Upper lobe of right lung (tissue), 1 donor: ENCODE data around the gene TRAF4. TPM values are rescaled to one million over a fixed set of nuclear protein-coding genes. Genes with fewer than 3 reads are reported as not detected.

Experiments
- ATAC-seq: fragments of 200-7000 bp; cut with Tn5 transposase; one replicate; pipeline ENCODE4 v1.9.1; 2020; ENCODE audit warnings: mild to moderate bottlenecking, moderate library complexity
- DNase-seq: peaks from one replicate; pipeline ENCODE4 v3.0.0-alpha.2; 2020
- H3K27ac ChIP-seq: fragments of 200-600 bp; one replicate; pipeline ENCODE4 v1.8.0; 2022
- H3K27me3 ChIP-seq: fragments of 200-600 bp; one replicate; pipeline ENCODE4 v1.8.0; 2022; ENCODE audit warnings: mild to moderate bottlenecking
- H3K36me3 ChIP-seq: fragments of 200-600 bp; one replicate; pipeline ENCODE4 v1.8.0; 2022
- H3K4me1 ChIP-seq: fragments of 200-600 bp; one replicate; pipeline ENCODE4 v1.8.0; 2022
- H3K4me3 ChIP-seq: fragments of 200-600 bp; one replicate; pipeline ENCODE4 v1.8.0; 2022; ENCODE audit warnings: mild to moderate bottlenecking
- H3K9me3 ChIP-seq: fragments of 200-600 bp; one replicate; pipeline ENCODE4 v1.8.0; 2022
- CTCF ChIP-seq: fragments of 200-600 bp; IDR thresholded peaks from one replicate; pipeline ENCODE4 v1.8.0; 2022; ENCODE audit warnings: antibody characterized with exemption
- intact Hi-C: fragments of 100-400 bp; cut with DNase I; formaldehyde crosslinking; loops from one replicate; pipeline ENCODE4 v1.11.0; 2022
- total RNA-seq: library from RNA; stranded (reverse); fragmentation: NEBNext Ultra II Directional; extraction: Animal tissue kit (Norgen Biotek cat#: 25700); gene quantifications from one replicate; pipeline ENCODE4 v1.2.1, GENCODE V29; 2021
- donor health status: DM: no; HTN: yes; CAD: no; lungs with severe emphysema.

TRAF4 gene
- total RNA-seq, 1 donor from 2014 or later = 65.9 TPM

GRCh38 chr17:28712705-28713415, 31.0 kb upstream of the TRAF4 start:
- DNase-seq (no peak), ATAC-seq (no peak)
- Histone ChIP-seq H3K27me3 (no peaks in the 10 kb centered on the region), H3K4me1 (peaks cover 16% of the 10 kb centered on the region), H3K36me3 (peaks cover 16% of the 10 kb centered on the region), H3K4me3 (no peak overlapping the region), H3K9me3 (no peaks in the 10 kb centered on the region), H3K27ac (no peak overlapping the region)
- intact Hi-C loops = no loop called here
- no peak for TF ChIP-seq CTCF

GRCh38 chr17:28714281-28714680, 29.5 kb upstream of the TRAF4 start:
- Histone ChIP-seq H3K9me3 (no peaks in the 10 kb centered on the region), H3K4me1 (peaks cover 26% of the 10 kb centered on the region), H3K27me3 (no peaks in the 10 kb centered on the region), H3K4me3 (no peak overlapping the region), H3K27ac (no peak overlapping the region), H3K36me3 (peaks cover 16% of the 10 kb centered on the region)
- intact Hi-C loops = no loop called here
- ATAC-seq (no peak), DNase-seq (no peak)
- no peak for TF ChIP-seq CTCF

GRCh38 chr17:28715217-28715616, 28.6 kb upstream of the TRAF4 start:
- H3K27ac ChIP-seq = no peak overlapping the region
- H3K27me3 ChIP-seq = no peaks in the 10 kb centered on the region
- no peak for TF ChIP-seq CTCF
- intact Hi-C loops = no loop called here
- peaks cover 16% of the 10 kb centered on the region for H3K36me3 ChIP-seq
- H3K4me3 ChIP-seq = no peak overlapping the region
- DNase-seq (no peak), ATAC-seq (no peak)
- H3K4me1 ChIP-seq = peaks cover 23% of the 10 kb centered on the region
- H3K9me3 ChIP-seq = no peaks in the 10 kb centered on the region

- intact Hi-C loops = no loop called here
- ATAC-seq (peak; percentile 1), DNase-seq (peak; percentile 80)
- peaks cover 29% of the 10 kb centered on the region for H3K36me3 ChIP-seq
- H3K27me3 ChIP-seq = no peaks in the 10 kb centered on the region
- TF ChIP-seq CTCF = no peak
- no peaks in the 10 kb centered on the region for H3K9me3 ChIP-seq
- H3K4me3 ChIP-seq = peak overlapping the region; percentile 86
- peaks cover 36% of the 10 kb centered on the region for H3K4me1 ChIP-seq
- H3K27ac ChIP-seq = peak overlapping the region; percentile 86
Observed at GRCh38 chr17:28716740-28717577, 26.9 kb upstream of the TRAF4 start.

GRCh38 chr17:28717578-28718332, 26.1 kb upstream of the TRAF4 start, which contains the start of gene RAB34:
Gene RAB34 (minus strand): TSS chr17:28717868. CDS start chr17:28717266, 602 bp downstream.
- intact Hi-C loops = no loop called here
- peaks cover 44% of the 10 kb centered on the region for H3K4me1 ChIP-seq
- H3K27ac ChIP-seq = peak within 1 kb of the TSS; percentile 86
- H3K27me3 ChIP-seq = no peaks in the 10 kb centered on the region
- TF ChIP-seq CTCF = peak; percentile 38
- peak; percentile 92 for DNase-seq
- H3K36me3 ChIP-seq = peaks cover 37% of the 10 kb centered on the region
- peak within 1 kb of the TSS; percentile 86 for H3K4me3 ChIP-seq
- H3K9me3 ChIP-seq = no peaks in the 10 kb centered on the region
- ATAC-seq = peak; percentile 66
